Memory B cell (primary cell): ENCODE measurements around the gene EPM2A.

Experiments used
- ATAC-seq: fragments of 150-1000 bp; cut with Tn5 transposase; 2 replicates; pipeline ENCODE4 v1.10.0; 2021; ENCODE audit warnings: low read depth, mild to moderate bottlenecking, moderate library complexity
- DNase-seq, 2 donors: peaks; one replicate each; pipeline ENCODE4 v3.0.0; 2022; ENCODE audit warnings: low spot score in 2 of 2
- H3K27ac Mint-ChIP-seq: one replicate; pipeline ENCODE4 v1.8.0; 2022; ENCODE audit warnings: mild to moderate bottlenecking, moderate library complexity, mixed read lengths
- H3K27me3 Mint-ChIP-seq: one replicate; pipeline ENCODE4 v1.8.0; 2022; ENCODE audit warnings: mixed read lengths
- H3K36me3 Mint-ChIP-seq: one replicate; pipeline ENCODE4 v1.8.0; 2022; ENCODE audit warnings: mild to moderate bottlenecking, mixed read lengths
- H3K4me1 Mint-ChIP-seq: one replicate; pipeline ENCODE4 v1.8.0; 2022; ENCODE audit warnings: mixed read lengths
- H3K4me3 Mint-ChIP-seq: one replicate; pipeline ENCODE4 v1.8.0; 2022; ENCODE audit warnings: mild to moderate bottlenecking, moderate library complexity, mixed read lengths
- H3K9me3 Mint-ChIP-seq: one replicate; pipeline ENCODE4 v1.8.0; 2022; ENCODE audit warnings: mixed read lengths

The EPM2A gene

DNA sequence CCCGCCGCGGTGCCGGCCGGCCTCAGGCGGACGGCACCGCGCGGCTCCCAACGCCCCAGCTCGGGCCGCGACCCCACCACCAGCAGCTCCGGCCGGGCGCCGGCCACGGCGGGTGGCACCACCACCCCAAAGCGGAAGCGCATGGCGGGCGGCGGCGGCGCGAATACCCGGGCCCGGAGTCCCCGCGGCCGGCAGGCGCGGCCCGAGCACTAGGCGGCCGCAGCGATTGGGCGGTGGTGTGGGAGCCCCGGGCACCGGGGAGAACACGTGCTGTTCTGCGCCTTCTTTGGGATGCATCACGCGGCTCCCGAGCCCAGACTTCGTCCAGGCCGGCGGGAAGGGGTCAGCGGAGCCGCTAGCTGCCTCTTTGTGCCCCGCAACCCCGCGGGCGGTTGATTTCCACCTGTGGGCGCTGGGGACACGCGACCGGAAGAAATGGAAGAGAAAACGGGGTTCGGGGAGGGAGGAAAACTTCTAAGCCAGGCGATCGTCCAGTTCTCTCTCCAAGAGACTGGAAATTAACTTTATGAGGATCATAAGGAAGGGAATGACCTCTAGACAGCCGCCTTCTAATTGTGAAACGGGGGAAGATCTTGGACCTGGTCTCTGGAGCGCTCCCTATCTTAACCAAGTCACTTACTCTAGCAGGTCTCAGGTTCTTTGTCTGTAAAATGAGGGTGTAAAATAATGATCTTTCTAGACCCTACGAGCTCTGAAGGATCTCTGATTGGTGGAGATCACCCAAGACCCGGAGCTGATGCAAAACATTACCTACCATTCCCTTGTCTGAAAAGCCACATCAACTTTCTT, at the start of gene EPM2A:
TSS of gene EPM2A (minus strand) at position 165 of the 810 bp plus-strand sequence. CDS start at position 143, 22 bp downstream.
- Mint-ChIP-seq H3K4me1 (peaks cover 2% of the 10 kb centered on the region), H3K9me3 (no peaks in the 10 kb centered on the region), H3K4me3 (peak within 1 kb of the TSS; percentile 97), H3K36me3 (peaks cover 2% of the 10 kb centered on the region), H3K27ac (peak within 1 kb of the TSS; percentile 96), H3K27me3 (no peaks in the 10 kb centered on the region)
- ATAC-seq (peak; percentile 84), DNase-seq (peak; percentile 66 to 76)

DNA sequence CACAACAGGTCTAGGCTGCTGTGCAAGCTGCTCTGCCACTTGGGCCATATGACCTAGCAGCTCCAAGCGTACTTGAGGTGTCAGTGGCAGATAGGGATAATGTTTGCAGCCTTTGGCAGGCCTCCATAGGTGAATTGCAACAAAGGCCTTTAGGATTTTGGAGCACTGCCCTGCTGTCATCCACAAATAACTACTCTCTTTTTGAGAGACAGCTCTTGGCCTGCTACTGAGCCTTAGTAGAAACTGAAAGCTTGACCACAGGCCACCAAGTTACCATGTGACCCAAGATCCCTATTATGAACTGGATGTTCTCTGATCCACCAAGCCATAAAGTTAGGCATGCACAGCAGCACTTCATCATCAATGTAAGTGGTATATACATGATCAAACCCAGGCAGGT, 49.4 kb upstream of the EPM2A start:
- H3K4me3 Mint-ChIP-seq = no peak overlapping the region
- no peak for ATAC-seq
- no peaks in the 10 kb centered on the region for H3K27me3 Mint-ChIP-seq
- no peak for DNase-seq
- peaks cover 2% of the 10 kb centered on the region for H3K9me3 Mint-ChIP-seq
- H3K36me3 Mint-ChIP-seq = peaks cover 15% of the 10 kb centered on the region
- H3K27ac Mint-ChIP-seq = no peak overlapping the region
- H3K4me1 Mint-ChIP-seq = no peaks in the 10 kb centered on the region

DNA sequence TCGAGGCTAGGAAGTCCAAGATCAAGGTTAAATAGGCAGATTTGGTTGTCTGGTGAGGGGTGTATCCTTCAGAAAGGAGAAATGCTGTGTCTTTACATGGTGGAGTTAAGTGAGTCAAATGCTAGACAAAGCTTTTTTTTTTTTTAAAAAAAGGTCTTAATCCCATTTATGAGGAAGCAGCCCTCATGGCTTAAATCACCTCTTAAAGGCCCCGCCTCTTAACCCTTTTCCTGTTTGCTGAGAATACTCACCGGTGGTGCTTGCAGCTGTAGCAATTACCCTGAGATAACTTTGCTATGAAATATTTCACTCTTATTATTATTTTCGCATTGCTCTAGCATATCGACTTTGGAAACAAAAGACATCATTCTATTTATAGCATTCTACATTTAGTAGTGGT, 48.5 kb upstream of the EPM2A start:
- ATAC-seq = no peak
- no peak for DNase-seq
- peaks cover 13% of the 10 kb centered on the region for H3K36me3 Mint-ChIP-seq
- no peaks in the 10 kb centered on the region for H3K4me1 Mint-ChIP-seq
- peaks cover 2% of the 10 kb centered on the region for H3K9me3 Mint-ChIP-seq
- no peak overlapping the region for H3K4me3 Mint-ChIP-seq
- H3K27ac Mint-ChIP-seq = no peak overlapping the region
- H3K27me3 Mint-ChIP-seq = no peaks in the 10 kb centered on the region

DNA sequence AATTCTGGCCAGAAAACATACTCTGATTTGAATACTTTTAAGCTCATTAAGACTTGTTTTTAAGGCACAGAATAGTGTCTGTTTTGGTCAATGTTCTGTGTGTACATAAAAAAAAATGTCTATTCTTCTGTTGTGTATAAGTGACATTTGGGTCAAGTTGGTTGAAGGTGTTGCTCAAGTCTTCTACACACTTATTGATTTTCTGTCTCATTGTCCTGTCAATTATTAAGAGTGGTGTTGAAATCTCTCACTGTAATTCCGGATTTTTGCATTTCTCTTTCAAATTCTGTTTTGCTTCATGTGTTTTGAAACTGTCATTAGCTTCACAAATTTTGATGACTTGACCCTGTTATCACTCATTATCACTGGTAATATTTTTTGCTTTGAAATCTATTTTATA, 37.5 kb upstream of the EPM2A start:
- DNase-seq (no peak), ATAC-seq (no peak)
- H3K9me3 Mint-ChIP-seq = peaks cover 3% of the 10 kb centered on the region
- no peak overlapping the region for H3K4me3 Mint-ChIP-seq
- H3K4me1 Mint-ChIP-seq = no peaks in the 10 kb centered on the region
- peaks cover 3% of the 10 kb centered on the region for H3K36me3 Mint-ChIP-seq
- no peak overlapping the region for H3K27ac Mint-ChIP-seq
- H3K27me3 Mint-ChIP-seq = no peaks in the 10 kb centered on the region

DNA sequence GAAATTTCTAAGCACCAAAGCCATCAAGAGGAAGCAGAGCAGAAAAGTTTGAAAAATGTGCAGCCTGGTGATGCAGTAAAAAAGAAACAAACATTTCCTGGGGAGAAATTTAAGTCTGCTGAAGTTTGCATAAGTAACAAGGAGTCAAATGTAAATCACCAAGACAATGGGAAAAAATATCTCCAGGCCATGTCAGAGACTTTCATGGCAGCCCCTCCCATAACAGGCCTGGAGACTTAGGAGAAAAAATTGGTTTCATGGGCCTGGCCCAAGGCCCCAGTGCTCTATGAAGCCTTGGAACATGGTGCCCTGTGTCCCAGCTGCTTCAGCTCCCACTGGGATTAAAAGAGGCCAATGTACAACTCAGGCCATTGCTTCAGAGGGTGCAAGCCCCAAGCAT, 30.1 kb upstream of the EPM2A start:
- Mint-ChIP-seq H3K27me3 (no peaks in the 10 kb centered on the region), H3K4me3 (no peak overlapping the region), H3K36me3 (peaks cover 3% of the 10 kb centered on the region), H3K9me3 (peaks cover 4% of the 10 kb centered on the region), H3K4me1 (peaks cover 2% of the 10 kb centered on the region), H3K27ac (no peak overlapping the region)
- DNase-seq (no peak), ATAC-seq (no peak)

DNA sequence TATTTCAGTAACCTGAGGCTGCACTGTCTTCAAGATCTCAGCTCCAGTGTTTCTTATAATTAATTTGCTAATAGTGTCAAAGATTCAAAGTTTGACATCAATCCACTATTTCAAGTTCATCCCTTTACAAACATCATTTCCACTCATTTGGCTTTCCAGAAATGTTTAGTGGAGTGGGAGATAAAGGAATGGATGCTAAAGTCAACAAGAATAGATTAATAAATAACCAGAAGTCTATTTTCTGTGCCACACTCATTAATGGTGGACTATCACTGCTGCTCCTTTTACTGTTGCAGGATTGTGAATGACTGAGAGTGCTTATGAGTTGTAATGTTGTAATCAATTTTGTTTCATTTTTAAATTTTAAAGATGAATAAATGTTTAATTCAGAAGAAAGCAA, 28.4 kb upstream of the EPM2A start:
- no peak for DNase-seq
- ATAC-seq = no peak
- peaks cover 3% of the 10 kb centered on the region for H3K9me3 Mint-ChIP-seq
- H3K27ac Mint-ChIP-seq = no peak overlapping the region
- peaks cover 2% of the 10 kb centered on the region for H3K4me1 Mint-ChIP-seq
- H3K4me3 Mint-ChIP-seq = no peak overlapping the region
- H3K27me3 Mint-ChIP-seq = no peaks in the 10 kb centered on the region
- H3K36me3 Mint-ChIP-seq = no peaks in the 10 kb centered on the region

DNA sequence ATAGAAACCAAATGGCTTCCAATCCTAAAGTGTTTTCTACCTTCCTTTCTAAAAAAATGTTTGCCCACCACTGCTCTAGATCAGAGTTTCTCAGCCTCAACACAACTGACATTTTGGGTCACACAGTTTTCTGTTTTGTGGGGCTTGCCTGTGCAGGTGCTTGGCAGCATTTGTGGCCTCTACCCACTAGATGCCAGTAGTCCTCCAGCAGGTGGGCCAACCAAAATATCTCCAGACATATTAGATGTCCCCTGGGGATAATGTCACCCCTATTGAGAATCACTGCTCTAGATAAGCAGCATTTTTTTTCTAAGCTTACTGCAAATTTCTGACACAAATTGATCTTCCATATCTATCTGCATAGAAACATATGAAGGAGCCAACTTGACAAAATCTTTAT, 26.3 kb upstream of the EPM2A start:
- no peaks in the 10 kb centered on the region for H3K36me3 Mint-ChIP-seq
- no peaks in the 10 kb centered on the region for H3K27me3 Mint-ChIP-seq
- DNase-seq = no peak
- H3K9me3 Mint-ChIP-seq = peaks cover 3% of the 10 kb centered on the region
- no peak overlapping the region for H3K4me3 Mint-ChIP-seq
- ATAC-seq = peak; percentile 68
- H3K27ac Mint-ChIP-seq = no peak overlapping the region
- H3K4me1 Mint-ChIP-seq = peaks cover 2% of the 10 kb centered on the region

DNA sequence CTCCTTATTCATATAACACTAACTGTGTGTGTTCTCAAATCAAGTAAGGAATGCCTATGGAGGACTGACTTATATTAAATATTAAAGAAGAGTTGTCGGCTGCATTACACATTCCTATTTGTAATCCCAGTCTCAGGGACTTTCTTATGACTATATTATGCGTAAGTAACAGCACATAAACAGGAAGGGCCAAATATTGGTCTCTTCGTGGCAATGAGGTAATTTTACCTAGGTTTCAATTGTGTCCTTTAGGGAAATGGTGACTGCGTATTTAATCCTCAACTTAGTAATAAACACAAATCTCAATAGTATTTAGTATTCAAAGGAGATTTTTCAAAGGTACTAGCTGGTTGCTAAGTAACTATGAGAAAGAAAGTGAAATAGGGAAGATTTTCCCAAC, 22.8 kb upstream of the EPM2A start:
- ATAC-seq (no peak), DNase-seq (no peak)
- Mint-ChIP-seq H3K27me3 (peaks cover 2% of the 10 kb centered on the region), H3K36me3 (no peaks in the 10 kb centered on the region), H3K27ac (no peak overlapping the region), H3K4me1 (peaks cover 2% of the 10 kb centered on the region), H3K4me3 (no peak overlapping the region), H3K9me3 (no peaks in the 10 kb centered on the region)

DNA sequence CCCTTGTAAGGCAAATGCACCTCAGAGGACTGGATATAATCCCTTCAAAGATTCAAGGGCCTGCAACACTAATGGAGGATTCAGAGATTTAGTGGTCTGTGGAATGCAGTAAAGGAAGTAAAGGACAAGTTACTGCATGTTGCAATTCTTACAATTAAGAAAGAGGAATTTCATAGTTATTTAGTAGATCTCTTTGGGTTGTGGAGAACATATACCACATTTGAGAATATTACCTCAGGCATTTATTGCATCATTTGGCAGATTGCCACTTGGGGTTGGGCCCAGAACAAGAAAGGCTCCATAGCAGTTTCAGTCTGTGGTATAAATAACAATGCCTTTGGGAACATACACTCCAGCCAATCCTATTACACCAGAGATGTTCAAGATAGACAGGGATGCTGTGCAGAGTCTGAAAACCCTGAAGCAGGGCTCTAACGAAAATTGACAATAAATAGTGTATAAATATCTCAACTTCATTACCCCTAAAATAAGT, 20.9 kb upstream of the EPM2A start:
- no peak for DNase-seq
- ATAC-seq = no peak
- H3K27me3 Mint-ChIP-seq = peaks cover 2% of the 10 kb centered on the region
- H3K4me1 Mint-ChIP-seq = no peaks in the 10 kb centered on the region
- no peaks in the 10 kb centered on the region for H3K9me3 Mint-ChIP-seq
- H3K36me3 Mint-ChIP-seq = no peaks in the 10 kb centered on the region
- H3K4me3 Mint-ChIP-seq = no peak overlapping the region
- H3K27ac Mint-ChIP-seq = no peak overlapping the region

DNA sequence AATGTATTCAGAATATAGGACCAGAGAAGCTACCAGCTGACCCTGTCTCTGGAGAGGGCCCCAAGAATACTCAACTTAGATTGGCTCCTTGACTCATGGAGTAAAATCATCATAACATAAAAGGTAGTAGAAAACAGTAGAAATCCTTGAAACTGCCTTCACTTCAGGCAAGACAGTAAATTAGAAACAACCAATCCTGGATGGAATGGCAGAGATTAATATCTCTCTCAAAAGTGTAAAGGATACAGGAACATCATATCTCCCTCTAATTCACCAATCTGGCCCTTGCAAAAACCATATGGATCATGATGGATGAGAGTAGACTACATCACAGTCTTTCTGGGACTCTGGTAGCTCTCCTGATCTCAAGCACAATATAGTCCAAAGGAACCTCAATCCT, 20.4 kb upstream of the EPM2A start:
- H3K4me1 Mint-ChIP-seq = no peaks in the 10 kb centered on the region

DNA sequence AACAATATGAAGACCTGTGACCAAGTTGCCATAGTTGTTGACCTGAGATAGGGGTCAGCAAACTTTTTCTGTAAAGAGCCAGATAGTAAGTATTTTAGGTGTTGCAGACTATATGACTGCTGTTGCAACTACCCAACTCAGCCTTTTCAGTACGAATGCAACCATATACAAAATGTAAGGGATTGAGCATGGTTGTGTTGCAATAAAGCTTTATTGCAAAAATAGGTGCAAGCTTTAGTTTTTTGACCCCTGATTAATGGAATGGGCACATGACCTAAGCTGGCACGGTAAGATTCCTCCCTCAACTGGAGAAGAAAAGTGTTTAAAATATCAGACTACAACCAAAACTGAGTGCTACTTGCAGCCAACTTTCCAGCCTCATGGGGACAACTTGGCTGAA, 17.3 kb upstream of the EPM2A start:
- no peak overlapping the region for H3K27ac Mint-ChIP-seq
- H3K4me3 Mint-ChIP-seq = no peak overlapping the region
- no peaks in the 10 kb centered on the region for H3K4me1 Mint-ChIP-seq
- H3K9me3 Mint-ChIP-seq = no peaks in the 10 kb centered on the region
- DNase-seq = no peak
- H3K27me3 Mint-ChIP-seq = peaks cover 2% of the 10 kb centered on the region
- no peaks in the 10 kb centered on the region for H3K36me3 Mint-ChIP-seq
- no peak for ATAC-seq

More for the DNA sequence above, 20.4 kb upstream of the EPM2A start:
- H3K4me3 Mint-ChIP-seq = no peak overlapping the region
- no peak overlapping the region for H3K27ac Mint-ChIP-seq
- H3K27me3 Mint-ChIP-seq = peaks cover 2% of the 10 kb centered on the region
- H3K36me3 Mint-ChIP-seq = no peaks in the 10 kb centered on the region
- ATAC-seq (no peak), DNase-seq (no peak)
- no peaks in the 10 kb centered on the region for H3K9me3 Mint-ChIP-seq

DNA sequence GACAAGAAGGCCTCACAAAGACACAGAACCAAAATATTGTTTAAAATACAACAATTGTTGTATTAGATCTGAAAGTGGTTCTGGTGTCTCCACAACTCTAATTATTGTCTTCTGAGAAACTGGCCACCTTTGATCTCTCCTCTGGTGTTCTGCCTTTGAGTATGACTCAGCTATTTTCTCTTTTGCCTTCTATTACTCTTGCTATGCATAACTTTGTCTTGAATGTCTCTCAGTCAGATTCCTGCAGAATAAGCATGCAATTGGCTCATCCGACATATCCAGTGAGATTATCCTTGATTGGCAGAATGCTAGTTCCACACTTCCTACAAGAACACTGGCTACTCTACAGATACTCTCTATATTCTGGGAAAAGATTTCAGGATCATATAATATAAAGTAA, 14.3 kb upstream of the EPM2A start:
- Mint-ChIP-seq H3K4me3 (no peak overlapping the region), H3K4me1 (no peaks in the 10 kb centered on the region), H3K36me3 (no peaks in the 10 kb centered on the region), H3K9me3 (no peaks in the 10 kb centered on the region), H3K27me3 (peaks cover 3% of the 10 kb centered on the region), H3K27ac (no peak overlapping the region)
- no peak for ATAC-seq
- no peak for DNase-seq

DNA sequence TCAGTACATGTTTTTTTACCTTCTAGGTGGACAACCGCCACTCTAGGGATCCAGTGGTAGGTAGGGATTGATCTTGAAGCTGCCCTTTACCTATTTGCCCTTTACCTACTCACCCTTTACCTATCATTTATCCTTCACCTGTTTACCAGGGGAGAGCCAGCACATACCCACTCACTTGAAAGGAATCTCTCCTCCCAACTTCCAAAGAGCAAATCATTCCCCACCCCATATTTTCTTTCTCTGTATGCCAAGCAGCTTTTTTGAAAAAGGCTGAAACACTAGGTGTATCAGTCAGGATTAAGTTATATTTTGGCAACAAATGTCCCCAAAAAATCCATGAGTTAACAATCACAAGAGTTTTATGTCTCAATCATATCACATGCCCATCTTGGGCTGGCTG, 10.5 kb upstream of the EPM2A start:
- DNase-seq (no peak), ATAC-seq (no peak)
- H3K4me3 Mint-ChIP-seq = no peak overlapping the region
- no peaks in the 10 kb centered on the region for H3K36me3 Mint-ChIP-seq
- peaks cover 2% of the 10 kb centered on the region for H3K27me3 Mint-ChIP-seq
- H3K27ac Mint-ChIP-seq = no peak overlapping the region
- no peaks in the 10 kb centered on the region for H3K9me3 Mint-ChIP-seq
- H3K4me1 Mint-ChIP-seq = no peaks in the 10 kb centered on the region

DNA sequence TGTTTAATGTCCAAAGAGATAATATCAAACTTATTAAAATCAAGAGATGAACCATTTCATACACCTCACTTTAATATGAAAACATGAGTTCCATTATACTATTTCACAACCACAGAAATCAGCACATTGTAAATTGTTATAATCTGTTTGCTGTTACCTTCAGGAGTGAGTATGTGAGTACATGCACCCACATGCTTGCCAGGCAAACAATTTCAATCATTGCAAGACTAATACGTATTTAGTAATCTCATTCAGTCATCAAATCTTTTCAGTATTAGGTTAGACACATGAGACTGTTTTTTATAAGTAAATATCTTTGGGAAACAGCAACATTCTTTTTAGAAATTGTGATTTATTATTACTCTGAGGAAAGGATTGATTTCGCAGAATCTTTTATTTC, 9.3 kb upstream of the EPM2A start:
- H3K4me1 Mint-ChIP-seq = no peaks in the 10 kb centered on the region
- DNase-seq (no peak), ATAC-seq (no peak)
- H3K27ac Mint-ChIP-seq = no peak overlapping the region
- H3K4me3 Mint-ChIP-seq = no peak overlapping the region
- H3K36me3 Mint-ChIP-seq = no peaks in the 10 kb centered on the region
- no peaks in the 10 kb centered on the region for H3K9me3 Mint-ChIP-seq
- peaks cover 2% of the 10 kb centered on the region for H3K27me3 Mint-ChIP-seq

DNA sequence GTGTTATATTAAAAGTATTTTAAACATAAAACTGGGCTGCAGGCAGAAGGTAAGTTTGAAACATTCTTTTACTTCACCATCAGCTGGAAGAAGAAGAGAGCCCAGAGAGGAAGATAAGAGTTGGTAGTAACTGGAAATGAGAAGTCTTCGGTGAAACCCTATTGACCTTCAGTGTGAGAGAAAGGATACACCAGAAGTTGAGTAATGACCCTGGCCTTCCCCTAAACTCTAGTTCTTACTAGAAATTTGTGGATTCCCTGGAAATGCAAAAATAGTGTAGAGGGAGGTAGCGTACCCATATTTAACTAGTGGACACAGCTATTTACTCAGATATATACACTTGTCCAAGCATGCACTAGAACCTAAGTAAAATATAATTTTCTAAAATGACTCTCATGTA, 8.0 kb upstream of the EPM2A start:
- H3K27me3 Mint-ChIP-seq = peaks cover 2% of the 10 kb centered on the region
- H3K27ac Mint-ChIP-seq = no peak overlapping the region
- DNase-seq (no peak), ATAC-seq (no peak)
- no peaks in the 10 kb centered on the region for H3K36me3 Mint-ChIP-seq
- H3K4me1 Mint-ChIP-seq = no peaks in the 10 kb centered on the region
- H3K4me3 Mint-ChIP-seq = no peak overlapping the region
- no peaks in the 10 kb centered on the region for H3K9me3 Mint-ChIP-seq
